Psoas muscle (tissue), 8 donors: ENCODE results near the gene GFAP. TPM values are rescaled to one million over a fixed set of nuclear protein-coding genes. Genes with fewer than 3 reads are reported as not detected.
A peak's percentile ranks its signal among the peaks of the same experiment; 100 is the strongest.

ENCODE experiments used
- ATAC-seq, 4 donors: fragments of 200-7000 bp; cut with Tn5 transposase; one replicate each; pipeline ENCODE4 v1.9.1; 2020; ENCODE audit warnings: moderate library complexity in 3 of 4, mild to moderate bottlenecking in 2 of 4
- DNase-seq, 2 donors: peaks; one replicate each; pipeline ENCODE4 v3.0.0-alpha.2; 2020
- H3K27ac ChIP-seq: fragments of 200-600 bp; one replicate; pipeline ENCODE4 v1.8.0; 2022
- H3K27me3 ChIP-seq, 3 donors: fragments of 200-600 bp in 1 of 3; one replicate each; pipeline versions ENCODE4 v1.6.1 to v1.8.0; 2013 to 2022; ENCODE audit warnings: low read length in 2 of 3, mild to moderate bottlenecking in 2 of 3, moderate library complexity in 1 of 3; ENCODE audit not compliant: insufficient read depth in 3 of 3
- H3K36me3 ChIP-seq, 2 donors: fragments of 200-600 bp in 1 of 2; one replicate each; pipeline versions ENCODE4 v1.6.1 to v1.8.0; 2013 to 2022; ENCODE audit warnings: low read depth in 1 of 2, mild to moderate bottlenecking in 1 of 2, moderate library complexity in 1 of 2; ENCODE audit not compliant: insufficient read depth in 1 of 2
- H3K4me1 ChIP-seq: fragments of 200-600 bp; one replicate; pipeline ENCODE4 v1.8.0; 2022
- H3K4me3 ChIP-seq: fragments of 200-600 bp; one replicate; pipeline ENCODE4 v1.8.0; 2022; ENCODE audit warnings: mild to moderate bottlenecking
- H3K9me3 ChIP-seq: fragments of 200-600 bp; one replicate; pipeline ENCODE4 v1.8.0; 2022
- CTCF ChIP-seq: fragments of 200-600 bp; IDR thresholded peaks from one replicate; pipeline ENCODE4 v1.8.0; 2022; ENCODE audit warnings: antibody characterized with exemption
- WGBS, 3 donors: extraction: QIAGEN DNeasy Blood & Tissue Kit; methylation state at CpG; one replicate each; pipeline versions ENCODE4 v1.1.6 to v1.1.7; 2013; 5-methylcytosine and 5-hydroxymethylcytosine counted together
- intact Hi-C, 2 donors: fragments of 100-400 bp; cut with DNase I; formaldehyde crosslinking; loops; one replicate each; pipeline versions ENCODE4 v1.11.0 to v1.14.2; 2022
- polyA plus RNA-seq, 3 donors: library from polyadenylated mRNA; stranded (reverse); fragments of 200-250 nt; gene quantifications; one replicate each; pipeline ENCODE4 v1.2.3, GENCODE V29; 2013
- total RNA-seq, 4 donors: library from RNA; stranded (reverse); fragmentation: NEBNext Ultra II Directional in 2 of 4; extraction: Animal tissue kit (Norgen Biotek cat#: 25700) in 2 of 4; gene quantifications; one replicate each; pipeline versions ENCODE4 v1.2.1 to v1.2.4, GENCODE V29; 2021 to 2023
- donor health status: healthy with polysubstance abuse.
- donor health status: DM: no; HTN: no; CAD: no; lungs with moderate emphysema.
- donor health status: Bipolar disorder and iron deficiency.
- donor health status: healthy.
- donor health status: DM: yes; HTN: yes; CAD: no.
- donor health status: DM: no; HTN: no; CAD: no.
- donor health status: DM: no; HTN: no; CAD: no.
- donor health status: DM: yes; HTN: yes; CAD: no.

The GFAP gene
- total and polyA plus RNA-seq, 7 donors: 0.11 to 0.54 (median 0.43) TPM; not detected in 3

- Histone ChIP-seq H3K4me3 (no peak overlapping the region), H3K9me3 (no peaks in the 10 kb centered on the region), H3K27ac (no peak overlapping the region), H3K36me3 (peaks cover 26 to 97% of the 10 kb centered on the region in 2 donors), H3K27me3 (no peaks in the 10 kb centered on the region), H3K4me1 (no peaks in the 10 kb centered on the region)
- DNase-seq (no peak), ATAC-seq (no peak)
- no peak for TF ChIP-seq CTCF
- WGBS, 3 donors: 87 to 92% (median 91%) methylated on average over 4 of the region's 4 CpGs
- intact Hi-C loops: no loop called here
These were observed 34.2 kb downstream of the GFAP start for GRCh38 chr17:44881145-44881544.

GRCh38 chr17:44880062-44880461 is 35.2 kb downstream of the GFAP start:
- Histone ChIP-seq H3K4me1 (no peaks in the 10 kb centered on the region), H3K27me3 (no peaks in the 10 kb centered on the region), H3K4me3 (no peak overlapping the region), H3K27ac (no peak overlapping the region), H3K9me3 (no peaks in the 10 kb centered on the region), H3K36me3 (peaks cover 24 to 97% of the 10 kb centered on the region in 2 donors)
- DNase-seq (no peak), ATAC-seq (no peak)
- 92 to 95% (median 94%) methylated on average over 2 of the region's 2 CpGs for WGBS, 3 donors
- intact Hi-C loops: no loop called here
- TF ChIP-seq CTCF: no peak

GRCh38 chr17:44879376-44879775 is 35.9 kb downstream of the GFAP start:
- TF ChIP-seq CTCF: no peak
- WGBS, 3 donors: 87 to 93% (median 91%) methylated on average over 6 of the region's 6 CpGs
- intact Hi-C loops: no loop called here
- no peak for ATAC-seq
- H3K36me3 ChIP-seq: peaks cover 23 to 97% of the 10 kb centered on the region in 2 donors
- H3K27me3 ChIP-seq: no peaks in the 10 kb centered on the region
- no peak overlapping the region for H3K27ac ChIP-seq
- no peak overlapping the region for H3K4me3 ChIP-seq
- no peak for DNase-seq
- H3K9me3 ChIP-seq: no peaks in the 10 kb centered on the region
- no peaks in the 10 kb centered on the region for H3K4me1 ChIP-seq

GRCh38 chr17:44878627-44879221 is 36.6 kb downstream of the GFAP start:
- ATAC-seq (no peak), DNase-seq (no peak)
- Histone ChIP-seq H3K4me1 (no peaks in the 10 kb centered on the region), H3K27ac (no peak overlapping the region), H3K27me3 (no peaks in the 10 kb centered on the region), H3K4me3 (no peak overlapping the region), H3K36me3 (peaks cover 24 to 96% of the 10 kb centered on the region in 2 donors), H3K9me3 (no peaks in the 10 kb centered on the region)
- intact Hi-C loops: no loop called here
- WGBS, 3 donors: 60 to 64% (median 63%) methylated on average over 6 of the region's 6 CpGs
- TF ChIP-seq CTCF: peak; percentile 51

- peaks cover 12 to 93% of the 10 kb centered on the region in 2 donors for H3K36me3 ChIP-seq
These were observed 38.2 kb downstream of the GFAP start for GRCh38 chr17:44877121-44877520.

More at GRCh38 chr17:44877121-44877520, 38.2 kb downstream of the GFAP start:
- Histone ChIP-seq H3K27ac (no peak overlapping the region), H3K4me3 (no peak overlapping the region), H3K27me3 (no peaks in the 10 kb centered on the region), H3K4me1 (peaks cover 12% of the 10 kb centered on the region), H3K9me3 (no peaks in the 10 kb centered on the region)
- no peak for TF ChIP-seq CTCF
- no peak for DNase-seq
- ATAC-seq: no peak
- WGBS, 3 donors: 80 to 87% (median 81%) methylated on average over 5 of the region's 5 CpGs
- intact Hi-C loops: no loop called here
